ENCODE results near the gene THTPA. TPM values are rescaled to one million over a fixed set of nuclear protein-coding genes. Genes with fewer than 3 reads are reported as not detected.

The THTPA gene
- total RNA-seq, 1 donor from 2014 or later = 115 TPM

DNA sequence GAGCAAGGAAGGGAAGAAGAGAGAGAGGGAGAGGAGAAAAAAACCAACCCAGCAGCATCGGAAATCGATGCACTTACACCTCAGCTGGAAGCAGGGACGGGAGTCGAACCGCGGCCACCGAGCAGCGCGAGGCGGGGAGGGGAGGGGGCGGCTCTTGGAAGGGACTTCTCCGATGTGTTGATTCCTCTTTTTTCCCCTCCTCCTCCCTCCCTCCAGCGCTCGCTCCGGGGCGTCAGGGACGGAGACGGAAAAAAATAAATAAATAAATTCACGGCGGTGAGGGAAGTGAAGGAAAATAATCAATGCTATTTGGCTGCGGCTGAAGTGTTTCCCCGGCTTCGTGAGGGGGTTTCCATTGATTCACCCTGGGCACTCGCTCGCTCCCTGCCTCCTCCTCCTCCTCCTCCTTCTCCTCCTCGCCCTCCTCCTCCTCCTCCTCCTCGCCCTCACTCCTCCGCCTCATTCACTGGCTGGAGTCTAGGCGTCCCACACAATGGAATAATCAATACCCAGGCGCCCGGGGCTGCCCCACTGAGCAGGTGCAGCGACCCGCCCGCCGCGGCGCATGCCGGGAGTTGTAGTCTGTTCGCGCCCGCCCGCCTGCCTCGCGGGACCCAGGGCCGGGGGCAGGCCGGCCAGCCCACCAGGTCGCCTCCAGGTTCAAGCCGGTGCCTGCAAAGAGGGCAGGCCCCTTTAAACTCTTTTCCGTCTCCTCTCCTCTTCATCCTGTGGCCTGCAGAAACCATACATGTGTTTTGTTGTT lies 4.6 kb upstream of the THTPA start, which contains the start of gene ZFHX2:
ZFHX2 (minus strand) TSS at position 500 of the 763 bp plus-strand sequence. CDS start 16,440 bp downstream, outside the sequence.
- Histone ChIP-seq H3K4me3 (peak within 1 kb of the TSS; percentile 76 to 79), H3K27ac (peak within 1 kb of the TSS in 1 of 2 donors; percentile 16), H3K27me3 (no peaks in the 10 kb centered on the region), H3K36me3 (no peaks in the 10 kb centered on the region), H3K9me3 (no peaks in the 10 kb centered on the region), H3K4me1 (peaks cover 5 to 13% of the 10 kb centered on the region in 2 donors)
- TF ChIP-seq, protein P1, sequence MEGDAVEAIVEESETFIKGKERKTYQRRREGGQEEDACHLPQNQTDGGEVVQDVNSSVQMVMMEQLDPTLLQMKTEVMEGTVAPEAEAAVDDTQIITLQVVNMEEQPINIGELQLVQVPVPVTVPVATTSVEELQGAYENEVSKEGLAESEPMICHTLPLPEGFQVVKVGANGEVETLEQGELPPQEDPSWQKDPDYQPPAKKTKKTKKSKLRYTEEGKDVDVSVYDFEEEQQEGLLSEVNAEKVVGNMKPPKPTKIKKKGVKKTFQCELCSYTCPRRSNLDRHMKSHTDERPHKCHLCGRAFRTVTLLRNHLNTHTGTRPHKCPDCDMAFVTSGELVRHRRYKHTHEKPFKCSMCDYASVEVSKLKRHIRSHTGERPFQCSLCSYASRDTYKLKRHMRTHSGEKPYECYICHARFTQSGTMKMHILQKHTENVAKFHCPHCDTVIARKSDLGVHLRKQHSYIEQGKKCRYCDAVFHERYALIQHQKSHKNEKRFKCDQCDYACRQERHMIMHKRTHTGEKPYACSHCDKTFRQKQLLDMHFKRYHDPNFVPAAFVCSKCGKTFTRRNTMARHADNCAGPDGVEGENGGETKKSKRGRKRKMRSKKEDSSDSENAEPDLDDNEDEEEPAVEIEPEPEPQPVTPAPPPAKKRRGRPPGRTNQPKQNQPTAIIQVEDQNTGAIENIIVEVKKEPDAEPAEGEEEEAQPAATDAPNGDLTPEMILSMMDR (IDR thresholded peaks at IDR 0.05) = no peak
- intact Hi-C loops (cut with DNase I) = loop anchor here (10.0 kb wide), 1 partner anchor 187 kb away; the partner anchor contains the start of gene EFS
- DNase-seq (ENCODE audit: low spot score in 2 of 2) = peak in 1 of 2 donors; percentile 86

DNA sequence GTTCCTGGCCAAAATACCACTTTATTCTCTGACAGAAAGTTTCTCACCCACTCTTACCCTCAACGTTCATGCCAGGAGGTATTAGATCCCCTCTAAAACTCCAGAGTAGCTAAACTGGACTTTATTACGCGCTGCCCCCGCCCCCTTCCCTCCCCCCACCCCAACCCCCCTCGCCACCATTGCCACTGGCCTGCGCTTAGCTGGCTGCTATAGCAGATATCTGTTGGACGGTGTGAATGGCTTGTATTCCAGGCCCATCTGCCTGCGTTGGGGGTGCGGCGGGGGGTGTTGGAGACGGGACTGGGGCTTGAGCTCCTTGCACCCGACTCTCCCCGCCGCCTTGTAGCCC lies 564 bp upstream of the THTPA start:
- peak overlapping the region; percentile 92 to 97 for H3K27ac ChIP-seq

DNA sequence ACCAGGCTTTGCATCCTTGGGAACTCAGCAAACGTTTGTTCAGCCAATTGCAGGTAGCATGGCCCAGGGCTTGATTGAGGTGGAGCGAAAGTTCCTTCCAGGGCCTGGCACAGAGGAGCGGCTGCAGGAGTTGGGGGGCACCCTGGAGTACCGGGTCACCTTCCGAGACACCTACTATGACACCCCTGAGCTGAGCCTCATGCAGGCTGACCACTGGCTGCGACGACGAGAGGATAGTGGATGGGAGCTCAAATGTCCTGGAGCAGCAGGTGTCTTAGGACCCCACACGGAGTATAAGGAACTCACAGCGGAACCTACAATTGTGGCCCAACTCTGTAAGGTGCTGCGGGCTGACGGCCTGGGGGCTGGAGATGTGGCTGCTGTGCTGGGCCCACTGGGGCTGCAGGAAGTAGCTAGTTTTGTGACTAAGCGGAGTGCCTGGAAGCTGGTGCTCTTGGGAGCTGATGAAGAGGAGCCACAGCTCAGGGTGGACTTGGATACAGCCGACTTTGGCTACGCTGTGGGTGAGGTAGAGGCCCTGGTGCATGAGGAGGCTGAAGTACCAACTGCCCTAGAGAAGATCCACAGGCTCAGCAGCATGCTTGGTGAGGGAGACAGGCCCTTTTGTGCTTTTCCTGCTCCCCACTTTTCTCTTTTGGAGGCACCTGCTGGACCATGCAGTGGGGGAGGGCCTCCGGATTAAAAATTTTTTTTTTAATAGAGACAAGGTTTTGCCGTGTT lies 799 bp downstream of the THTPA start:
- no peak for DNase-seq (ENCODE audit: low spot score in 2 of 2)
- H3K36me3 ChIP-seq = peaks cover 0 to 10% of the 10 kb centered on the region in 2 donors
- H3K27ac ChIP-seq = peak overlapping the region; percentile 92 to 97
- peaks cover 5 to 22% of the 10 kb centered on the region in 2 donors for H3K4me1 ChIP-seq
- no peaks in the 10 kb centered on the region for H3K9me3 ChIP-seq
- TF ChIP-seq, protein P1 (IDR thresholded peaks at IDR 0.05) = no peak
- intact Hi-C loops (cut with DNase I) = loop anchor here (2.0 to 10.0 kb wide), 4 partner anchors 88 to 535 kb away; partner anchors contain the start of genes EFS, NGDN, PABPN1 and PCK2
- peak overlapping the region; percentile 85 to 89 for H3K4me3 ChIP-seq
- no peaks in the 10 kb centered on the region for H3K27me3 ChIP-seq

More for the DNA sequence above, 564 bp upstream of the THTPA start:
- peaks cover 5 to 25% of the 10 kb centered on the region in 2 donors for H3K4me1 ChIP-seq
- peaks cover 0 to 10% of the 10 kb centered on the region in 2 donors for H3K36me3 ChIP-seq
- no peaks in the 10 kb centered on the region for H3K9me3 ChIP-seq
- peak overlapping the region; percentile 85 to 89 for H3K4me3 ChIP-seq
- TF ChIP-seq, protein P1 (IDR thresholded peaks at IDR 0.05) = no peak
- intact Hi-C loops (cut with DNase I) = loop anchor here (5.0 to 10.0 kb wide), 3 partner anchors 191 to 537 kb away; partner anchors contain the start of genes EFS, PABPN1 and PCK2
- H3K27me3 ChIP-seq = no peaks in the 10 kb centered on the region
- DNase-seq (ENCODE audit: low spot score in 2 of 2) = no peak

DNA sequence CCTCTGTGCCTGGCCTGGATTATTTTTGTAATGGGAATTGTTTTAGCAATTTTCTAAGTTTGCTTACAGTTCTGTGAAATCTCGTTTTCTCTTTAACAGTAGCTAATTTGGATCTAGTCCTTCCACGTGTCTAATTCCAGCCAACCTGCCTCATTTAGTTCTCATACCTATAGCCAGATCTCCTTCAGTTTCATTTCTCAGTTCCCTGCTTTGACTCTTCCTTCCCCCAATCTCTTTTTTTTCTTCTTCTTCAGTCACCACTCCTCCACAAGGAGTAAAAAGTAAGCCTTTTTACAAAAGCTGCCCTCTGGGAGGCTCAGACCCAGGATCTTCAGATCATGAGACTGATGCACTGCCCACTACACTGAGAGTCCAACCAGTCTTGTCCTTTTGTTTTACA lies 1.4 kb downstream of the THTPA start:
- TF ChIP-seq, protein P1 (IDR thresholded peaks at IDR 0.05) = no peak
- no peak overlapping the region for H3K27ac ChIP-seq
- H3K36me3 ChIP-seq = peaks cover 0 to 10% of the 10 kb centered on the region in 2 donors
- H3K4me3 ChIP-seq = peak overlapping the region in 1 of 2 donors; percentile 85
- no peaks in the 10 kb centered on the region for H3K27me3 ChIP-seq
- no peak for DNase-seq (ENCODE audit: low spot score in 2 of 2)
- intact Hi-C loops (cut with DNase I) = loop anchor here (2.0 to 10.0 kb wide), 4 partner anchors 89 to 535 kb away; partner anchors contain the start of genes EFS, NGDN, PABPN1 and PCK2
- H3K9me3 ChIP-seq = no peaks in the 10 kb centered on the region
- peaks cover 5 to 21% of the 10 kb centered on the region in 2 donors for H3K4me1 ChIP-seq

DNA sequence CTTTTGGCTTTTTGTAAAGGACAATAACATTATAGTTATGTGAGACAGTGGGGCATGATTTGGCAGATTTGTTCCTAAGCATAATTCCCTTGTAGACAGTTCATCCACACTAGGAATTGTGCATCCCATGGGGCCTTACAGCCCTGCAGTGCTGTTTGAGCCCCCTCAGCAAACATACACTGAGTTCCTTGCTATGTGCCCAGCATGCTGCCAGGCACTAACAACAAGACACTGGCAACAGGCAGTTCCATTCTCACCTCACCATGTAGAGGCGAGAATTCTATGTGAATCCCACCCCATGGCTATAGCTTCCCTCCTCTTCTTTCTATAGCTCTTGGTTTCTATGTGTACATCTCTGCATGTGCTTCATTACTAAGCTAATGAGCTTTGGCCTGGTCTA lies 1.9 kb downstream of the THTPA start:
- H3K27me3 ChIP-seq = no peaks in the 10 kb centered on the region
- TF ChIP-seq, protein P1 (IDR thresholded peaks at IDR 0.05) = no peak
- peaks cover 5 to 21% of the 10 kb centered on the region in 2 donors for H3K4me1 ChIP-seq
- intact Hi-C loops (cut with DNase I) = loop anchor here (2.0 to 10.0 kb wide), 4 partner anchors 89 to 534 kb away; partner anchors contain the start of genes EFS, NGDN, PABPN1 and PCK2
- H3K9me3 ChIP-seq = no peaks in the 10 kb centered on the region
- no peak overlapping the region for H3K27ac ChIP-seq
- peaks cover 0 to 10% of the 10 kb centered on the region in 2 donors for H3K36me3 ChIP-seq
- no peak overlapping the region for H3K4me3 ChIP-seq
- DNase-seq (ENCODE audit: low spot score in 2 of 2) = no peak

Measured in ascending aorta (tissue), 2 donors.